Colonic mucosa (tissue), 4 donors: ENCODE measurements around the gene PRTG. TPM values are rescaled to one million over a fixed set of nuclear protein-coding genes. Genes with fewer than 3 reads are reported as not detected.
A peak's percentile ranks its signal among the peaks of the same experiment; 100 is the strongest.
"Not testable (repeated sequence)": the region's sequence is repeated elsewhere in the genome, so short reads cannot be mapped to it uniquely, and the experiment has no call there.

Experiments
- DNase-seq: peaks from one replicate; pipeline ENCODE4 v3.0.0-alpha.2; 2020
- H3K27ac ChIP-seq: fragments of 200-600 bp; one replicate; pipeline ENCODE4 v1.8.0; 2021
- H3K27me3 ChIP-seq: fragments of 200-600 bp; one replicate; pipeline ENCODE4 v1.8.0; 2021
- H3K36me3 ChIP-seq: fragments of 200-600 bp; one replicate; pipeline ENCODE4 v1.8.0; 2021
- H3K4me1 ChIP-seq: fragments of 200-600 bp; one replicate; pipeline ENCODE4 v1.8.0; 2021; ENCODE audit warnings: mild to moderate bottlenecking
- H3K4me3 ChIP-seq: fragments of 200-600 bp; one replicate; pipeline ENCODE4 v1.8.0; 2021
- H3K9ac ChIP-seq, 2 donors: one replicate each; pipeline ENCODE4 v1.7.0; 2013; ENCODE audit warnings: control low read depth in 2 of 2, low read depth in 2 of 2, low read length in 2 of 2
- H3K9me3 ChIP-seq: fragments of 200-600 bp; one replicate; pipeline ENCODE4 v1.8.0; 2021
- CTCF ChIP-seq: fragments of 200-600 bp; IDR thresholded peaks from one replicate; pipeline ENCODE4 v1.8.0; 2022; ENCODE audit warnings: antibody characterized with exemption, mild to moderate bottlenecking
- intact Hi-C: fragments of 100-400 bp; cut with DNase I; formaldehyde crosslinking; loops from one replicate; pipeline ENCODE4 v1.14.1; 2022
- total RNA-seq, 2 donors: library from RNA; stranded (reverse); fragmentation: NEBNext Ultra II Directional in 1 of 2; extraction: Animal tissue kit (Norgen Biotek cat#: 25700) in 1 of 2; gene quantifications; one replicate each; pipeline ENCODE4 v1.2.1, GENCODE V29; 2021
- donor health status: healthy.
- donor health status: DM: no; HTN: no; CAD: no.
- donor health status: DM: no; HTN: no; CAD: no.

Gene PRTG
- total RNA-seq, 2 donors from 2014 or later: 0.32 to 1.2 TPM

- peak; percentile 42 for DNase-seq
- H3K27ac ChIP-seq: no peak overlapping the region
- H3K36me3 ChIP-seq: no peaks in the 10 kb centered on the region
- no peak overlapping the region for H3K4me3 ChIP-seq
- H3K9ac ChIP-seq: no peak overlapping the region
- H3K4me1 ChIP-seq: no peaks in the 10 kb centered on the region
- H3K27me3 ChIP-seq: no peaks in the 10 kb centered on the region
- H3K9me3 ChIP-seq: no peaks in the 10 kb centered on the region
- intact Hi-C loops: no loop called here
- TF ChIP-seq CTCF: no peak
Observed at GRCh38 chr15:55694652-55695150, 48.3 kb downstream of the PRTG start.

GRCh38 chr15:55693116-55693515 lies 49.8 kb downstream of the PRTG start:
- H3K4me1 ChIP-seq, H3K9me3 ChIP-seq, H3K36me3 ChIP-seq, intact Hi-C loops, H3K4me3 ChIP-seq, H3K27ac ChIP-seq, H3K9ac ChIP-seq, DNase-seq, H3K27me3 ChIP-seq: not testable (repeated sequence)

GRCh38 chr15:55687792-55688191 lies 55.2 kb downstream of the PRTG start:
- no peak for TF ChIP-seq CTCF
- DNase-seq: no peak
- H3K9me3 ChIP-seq: no peaks in the 10 kb centered on the region
- H3K27ac ChIP-seq: no peak overlapping the region
- no peaks in the 10 kb centered on the region for H3K27me3 ChIP-seq
- no peak overlapping the region for H3K9ac ChIP-seq
- intact Hi-C loops: no loop called here
- no peak overlapping the region for H3K4me3 ChIP-seq
- no peaks in the 10 kb centered on the region for H3K4me1 ChIP-seq
- no peaks in the 10 kb centered on the region for H3K36me3 ChIP-seq

- intact Hi-C loops: no loop called here
- Histone ChIP-seq H3K36me3 (no peaks in the 10 kb centered on the region), H3K4me3 (no peak overlapping the region), H3K9ac (no peak overlapping the region), H3K4me1 (no peaks in the 10 kb centered on the region), H3K27ac (no peak overlapping the region), H3K9me3 (no peaks in the 10 kb centered on the region), H3K27me3 (no peaks in the 10 kb centered on the region)
- TF ChIP-seq CTCF: no peak
- DNase-seq: no peak
Observed at GRCh38 chr15:55685286-55685685, 57.7 kb downstream of the PRTG start.

- intact Hi-C loops: no loop called here
- Histone ChIP-seq H3K4me1 (no peaks in the 10 kb centered on the region), H3K9ac (no peak overlapping the region), H3K27me3 (no peaks in the 10 kb centered on the region), H3K27ac (no peak overlapping the region), H3K9me3 (no peaks in the 10 kb centered on the region), H3K36me3 (no peaks in the 10 kb centered on the region), H3K4me3 (no peak overlapping the region)
- TF ChIP-seq CTCF: no peak
- DNase-seq: no peak
Observed at GRCh38 chr15:55683376-55683775, 59.6 kb downstream of the PRTG start.

- Histone ChIP-seq H3K9me3 (no peaks in the 10 kb centered on the region), H3K27me3 (no peaks in the 10 kb centered on the region), H3K36me3 (no peaks in the 10 kb centered on the region), H3K4me3 (no peak overlapping the region), H3K4me1 (no peaks in the 10 kb centered on the region), H3K9ac (no peak overlapping the region), H3K27ac (no peak overlapping the region)
- intact Hi-C loops: no loop called here
- TF ChIP-seq CTCF: no peak
- no peak for DNase-seq
Observed at GRCh38 chr15:55681631-55682030, 61.3 kb downstream of the PRTG start.
